ENCODE measurements around the gene KCNQ1OT1.

KCNQ1OT1 gene

DNA sequence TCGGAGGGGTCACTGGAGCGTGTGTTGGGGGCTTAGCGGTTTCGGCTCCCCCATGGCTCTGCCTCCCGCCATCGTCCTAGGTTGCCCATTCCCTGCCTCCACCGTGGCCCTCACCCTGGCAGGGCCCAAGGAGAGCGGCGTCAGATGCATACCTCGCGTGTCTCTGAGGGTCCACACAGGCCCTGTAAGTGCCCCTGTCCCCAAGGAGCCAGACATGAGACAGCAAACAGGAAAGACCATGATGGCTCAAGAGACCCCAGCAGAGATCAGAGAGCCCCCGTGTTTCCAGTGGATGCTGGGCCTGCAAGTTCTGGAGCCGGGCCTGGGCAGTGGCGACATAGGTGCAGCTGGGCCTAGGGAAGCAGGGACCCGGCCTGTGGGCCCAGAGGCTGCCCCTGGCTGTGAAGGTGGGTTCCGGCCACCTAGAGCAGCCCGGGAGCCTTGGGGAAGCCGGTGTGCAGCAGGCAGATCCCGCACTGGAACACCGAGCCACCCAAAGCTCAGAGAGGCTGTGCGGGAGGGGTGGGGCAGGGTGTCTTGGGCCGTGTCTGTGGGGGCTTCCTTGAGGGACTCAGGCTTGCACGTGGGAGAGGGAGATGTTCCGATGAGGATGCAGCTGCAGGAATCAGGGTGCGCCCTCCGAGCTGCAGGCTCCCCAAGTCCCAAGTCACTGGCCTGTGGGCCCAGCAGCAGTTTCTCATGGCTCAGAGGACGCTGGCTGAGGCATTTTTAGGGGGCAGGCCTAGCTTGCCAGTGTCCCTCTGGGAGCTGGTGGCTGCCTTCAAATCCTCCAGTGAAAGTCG, 126.4 kb downstream of the KCNQ1OT1 start:
- no peak for DNase-seq (ENCODE audit: low read depth, low spot score)

DNA sequence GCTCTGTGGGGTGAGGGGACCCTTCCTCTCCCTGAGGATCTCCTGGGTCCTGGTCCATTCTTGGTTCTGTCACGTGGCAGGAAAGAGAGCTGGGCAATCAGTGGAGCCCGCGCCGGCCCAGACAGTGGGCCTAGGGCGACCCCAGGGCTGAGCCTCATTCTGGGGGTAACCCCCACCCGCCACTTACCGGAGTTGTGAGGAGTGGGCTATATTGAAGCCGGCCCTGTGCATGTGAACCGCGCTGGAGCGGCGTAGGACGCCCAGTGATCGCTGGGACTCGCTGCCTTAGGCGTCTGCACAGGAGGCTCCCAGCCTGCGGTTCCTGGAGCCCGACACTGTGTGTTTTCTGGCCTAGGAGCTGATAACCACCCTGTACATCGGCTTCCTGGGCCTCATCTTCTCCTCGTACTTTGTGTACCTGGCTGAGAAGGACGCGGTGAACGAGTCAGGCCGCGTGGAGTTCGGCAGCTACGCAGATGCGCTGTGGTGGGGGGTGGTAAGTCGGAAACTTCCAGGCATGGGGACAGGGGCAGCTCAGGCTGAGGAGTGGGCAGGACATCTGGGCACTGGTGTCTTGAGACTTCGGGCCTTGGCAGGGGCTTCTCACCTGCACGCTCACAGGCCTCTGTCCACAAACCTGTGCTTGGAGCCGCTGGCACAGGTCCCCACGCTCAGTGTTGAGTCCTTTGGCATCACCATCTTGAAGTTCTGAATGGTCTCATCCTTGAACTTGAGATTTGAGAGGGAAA, 127.1 kb downstream of the KCNQ1OT1 start:
- no peak for DNase-seq (ENCODE audit: low read depth, low spot score)

DNA sequence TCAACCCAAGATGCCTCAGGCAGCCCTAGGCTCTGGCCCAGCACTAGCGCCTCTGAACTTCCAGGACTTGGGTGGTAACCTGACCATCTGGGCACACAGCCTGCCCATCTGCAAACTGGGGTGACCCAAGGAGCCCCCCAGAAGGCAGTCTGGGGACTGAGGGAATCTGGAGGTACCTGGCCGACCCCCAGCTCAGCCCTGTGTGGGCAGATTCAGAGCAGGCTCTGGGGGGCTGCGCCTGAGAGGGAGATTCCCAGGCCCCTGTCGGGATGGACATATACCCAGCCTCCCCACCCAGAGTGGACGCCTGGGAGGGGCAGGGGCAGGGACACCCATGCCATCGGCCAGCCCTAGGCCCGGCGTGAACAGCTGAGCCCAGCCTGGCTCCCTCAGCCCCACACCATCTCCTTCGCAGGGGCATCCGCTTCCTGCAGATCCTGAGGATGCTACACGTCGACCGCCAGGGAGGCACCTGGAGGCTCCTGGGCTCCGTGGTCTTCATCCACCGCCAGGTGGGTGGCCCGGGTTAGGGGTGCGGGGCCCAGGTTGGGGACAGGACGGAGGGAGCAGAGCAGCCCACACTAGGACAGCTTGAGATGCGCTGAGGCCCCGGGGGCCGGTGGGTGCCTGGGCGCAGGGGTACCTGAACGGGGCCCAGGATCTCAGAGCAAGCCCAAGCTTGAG, 128.1 kb downstream of the KCNQ1OT1 start:
- no peak for DNase-seq (ENCODE audit: low read depth, low spot score)

DNA sequence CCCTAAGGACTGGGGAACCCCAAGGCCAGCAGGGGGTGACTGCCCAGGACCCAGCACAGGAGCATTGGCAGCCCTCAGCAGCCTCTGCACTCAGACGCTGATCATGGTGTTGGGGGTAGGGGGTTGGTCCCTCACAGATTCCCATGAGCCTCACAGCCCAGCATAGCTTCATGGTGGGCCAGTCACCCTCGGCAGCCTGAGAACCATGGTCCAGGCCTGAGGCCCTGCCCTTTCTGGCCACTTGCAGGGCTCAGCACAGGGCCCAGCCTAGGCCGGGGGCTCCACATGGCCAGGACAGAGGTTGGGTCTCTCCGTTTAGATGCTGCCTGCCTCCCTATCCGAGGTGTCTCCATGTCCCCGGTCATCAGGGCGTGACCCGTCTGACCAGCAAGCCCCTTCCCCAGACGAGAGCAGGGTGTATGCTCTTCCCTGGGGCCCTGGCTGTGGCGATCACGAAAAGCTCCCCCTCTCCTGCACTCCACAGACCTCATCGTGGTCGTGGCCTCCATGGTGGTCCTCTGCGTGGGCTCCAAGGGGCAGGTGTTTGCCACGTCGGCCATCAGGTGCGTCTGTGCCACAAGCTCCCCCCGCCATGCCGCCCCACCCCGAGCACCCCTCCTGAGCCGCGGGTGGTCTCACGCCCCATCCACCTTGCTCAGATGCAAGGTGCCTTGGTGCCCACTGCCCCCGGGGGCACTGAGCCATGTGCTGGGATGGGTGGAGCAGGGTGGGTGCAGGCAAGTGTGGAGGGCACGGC, 128.8 kb downstream of the KCNQ1OT1 start:
- DNase-seq (ENCODE audit: low read depth, low spot score): no peak

DNA sequence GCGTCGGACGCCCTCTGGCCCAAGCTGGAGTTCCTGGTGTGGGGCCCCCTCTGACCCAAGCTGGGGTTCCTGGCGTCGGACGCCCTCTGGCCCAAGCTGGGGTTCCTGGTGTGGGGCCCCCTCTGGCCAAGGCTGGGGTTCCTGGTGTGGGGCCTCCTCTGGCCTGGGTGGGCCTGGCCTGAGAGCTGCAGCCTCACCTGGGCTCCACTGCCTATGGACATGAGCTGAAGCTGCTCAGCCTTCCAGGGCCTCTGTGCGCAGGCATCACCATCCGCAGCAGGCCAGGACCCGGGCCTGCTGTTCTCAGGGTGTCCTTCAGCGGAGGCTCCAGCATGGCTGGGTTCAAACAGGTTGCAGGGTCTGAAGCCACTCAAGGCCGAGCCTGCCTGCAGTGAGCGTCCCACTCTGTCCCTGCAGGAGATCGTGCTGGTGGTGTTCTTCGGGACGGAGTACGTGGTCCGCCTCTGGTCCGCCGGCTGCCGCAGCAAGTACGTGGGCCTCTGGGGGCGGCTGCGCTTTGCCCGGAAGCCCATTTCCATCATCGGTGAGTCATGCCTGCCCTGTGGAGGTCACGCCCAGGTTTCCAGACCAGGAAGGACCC, 129.5 kb downstream of the KCNQ1OT1 start:
- DNase-seq (ENCODE audit: low read depth, low spot score): no peak

DNA sequence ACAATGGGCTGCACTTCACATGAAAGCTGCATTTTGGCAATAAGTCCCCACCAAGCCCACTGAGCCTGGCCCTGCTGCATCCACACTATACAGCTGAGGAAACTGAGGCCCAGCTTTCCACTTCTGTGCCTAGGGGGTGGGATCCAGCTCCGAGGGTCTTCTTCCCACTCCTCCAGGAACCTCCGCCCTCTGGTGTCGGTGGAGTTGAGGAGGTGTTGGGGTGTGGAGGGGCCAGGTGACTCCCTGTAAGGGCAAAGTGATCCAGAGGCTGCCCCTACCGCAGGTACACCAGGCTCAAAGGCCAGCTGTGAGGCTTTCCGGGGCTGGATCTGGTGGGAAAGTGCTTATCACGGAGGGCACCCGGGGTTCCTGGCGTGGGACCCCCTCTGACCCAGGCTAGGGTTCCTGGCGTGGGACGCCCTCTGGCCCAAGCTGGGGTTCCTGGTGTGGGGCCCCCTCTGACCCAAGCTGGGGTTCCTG, 130.0 kb downstream of the KCNQ1OT1 start:
- no peak for DNase-seq (ENCODE audit: low read depth, low spot score)

DNA sequence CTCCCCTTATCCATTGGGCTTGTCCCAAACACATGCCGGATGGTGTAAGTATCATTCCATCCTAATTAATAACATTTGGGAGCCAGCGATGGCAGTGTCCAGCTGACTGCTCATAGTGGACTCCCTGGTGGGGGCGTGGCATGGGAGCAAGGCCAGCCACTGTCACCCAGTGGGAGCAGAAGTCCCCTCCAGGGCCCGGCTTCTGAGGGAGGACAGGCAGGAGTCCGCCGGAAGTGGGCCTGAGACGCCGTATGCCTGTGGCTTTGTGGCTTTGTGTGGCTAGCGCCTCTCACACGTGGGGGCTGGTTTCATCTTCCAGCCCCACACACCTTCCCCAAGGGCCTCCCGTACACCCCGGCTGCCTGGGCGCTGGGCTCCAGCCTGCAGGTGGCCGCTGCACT, 130.5 kb downstream of the KCNQ1OT1 start:
- no peak for DNase-seq (ENCODE audit: low read depth, low spot score)

DNA sequence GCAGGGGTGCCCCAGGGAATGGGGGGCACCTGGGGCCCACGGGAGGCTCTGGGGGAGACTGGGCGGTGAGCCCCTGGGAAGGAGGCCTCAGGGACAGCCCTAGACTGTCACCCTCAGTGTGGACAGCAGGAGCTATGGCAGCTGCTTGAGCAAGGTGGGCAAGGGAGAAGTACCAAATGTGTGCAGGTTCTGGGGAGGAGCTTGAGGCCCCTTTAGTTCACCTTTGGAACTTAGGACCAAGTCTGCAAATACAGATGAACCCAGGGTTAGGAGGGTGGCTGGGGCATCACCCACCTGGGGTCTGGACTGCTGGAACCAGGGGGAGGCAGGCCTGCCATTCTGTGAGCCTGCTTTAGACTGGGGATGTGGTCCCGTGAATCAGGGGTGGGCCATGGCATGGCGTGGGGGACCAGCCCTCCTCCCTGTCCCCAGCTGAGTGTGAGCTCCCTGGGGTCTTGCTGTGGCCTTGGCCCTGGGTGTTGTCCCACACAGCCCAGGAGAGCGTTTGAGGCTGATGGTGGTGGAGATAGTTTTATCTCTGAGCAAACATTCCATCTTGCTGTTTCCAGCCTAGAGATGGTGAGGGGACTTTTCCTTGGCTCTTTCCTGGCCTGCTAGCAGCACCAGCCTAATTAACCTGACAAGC, 132.6 kb downstream of the KCNQ1OT1 start:
- DNase-seq (ENCODE audit: low read depth, low spot score): no peak

GRCh38 chr11:2566223-2567025, 133.4 kb downstream of the KCNQ1OT1 start:
- no peak for DNase-seq (ENCODE audit: low read depth, low spot score)

DNA sequence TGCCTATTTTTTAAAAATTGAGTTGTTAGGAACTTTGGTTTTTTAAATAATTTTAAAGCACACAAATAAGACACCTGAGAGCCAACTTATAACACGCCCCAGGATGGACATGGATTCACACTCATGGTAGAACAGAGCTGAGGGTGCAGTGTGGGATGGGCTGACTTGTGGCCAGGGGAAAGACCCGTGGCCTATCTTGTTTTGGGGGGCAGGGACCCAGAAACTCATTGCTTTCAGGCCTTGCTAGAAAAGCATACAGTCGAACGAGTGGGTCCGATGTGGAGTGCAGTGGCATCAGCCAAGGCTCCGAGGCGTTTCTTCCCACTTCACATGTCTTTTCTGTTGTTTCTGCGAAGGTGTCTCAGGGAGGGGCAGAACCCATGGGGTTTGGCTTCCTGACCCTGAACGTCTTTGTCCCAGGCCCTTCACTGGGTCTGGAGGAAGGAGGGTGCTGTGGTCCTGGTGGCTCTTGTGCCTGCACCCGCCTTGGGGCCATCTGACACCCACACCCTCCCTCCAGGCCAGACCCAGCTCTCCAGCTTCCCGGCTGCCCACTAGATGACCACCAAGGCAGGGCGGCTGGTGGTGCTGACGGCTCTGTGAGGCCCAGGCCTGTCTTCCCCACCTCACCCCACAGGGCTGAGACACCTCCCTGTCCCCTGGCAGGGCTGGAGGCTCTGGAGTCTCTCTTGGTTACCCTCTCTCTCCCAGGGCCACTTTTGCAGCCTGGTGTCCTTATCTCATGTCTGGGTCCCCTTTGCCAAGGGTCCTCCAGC, 134.2 kb downstream of the KCNQ1OT1 start:
- DNase-seq (ENCODE audit: low read depth, low spot score): no peak

DNA sequence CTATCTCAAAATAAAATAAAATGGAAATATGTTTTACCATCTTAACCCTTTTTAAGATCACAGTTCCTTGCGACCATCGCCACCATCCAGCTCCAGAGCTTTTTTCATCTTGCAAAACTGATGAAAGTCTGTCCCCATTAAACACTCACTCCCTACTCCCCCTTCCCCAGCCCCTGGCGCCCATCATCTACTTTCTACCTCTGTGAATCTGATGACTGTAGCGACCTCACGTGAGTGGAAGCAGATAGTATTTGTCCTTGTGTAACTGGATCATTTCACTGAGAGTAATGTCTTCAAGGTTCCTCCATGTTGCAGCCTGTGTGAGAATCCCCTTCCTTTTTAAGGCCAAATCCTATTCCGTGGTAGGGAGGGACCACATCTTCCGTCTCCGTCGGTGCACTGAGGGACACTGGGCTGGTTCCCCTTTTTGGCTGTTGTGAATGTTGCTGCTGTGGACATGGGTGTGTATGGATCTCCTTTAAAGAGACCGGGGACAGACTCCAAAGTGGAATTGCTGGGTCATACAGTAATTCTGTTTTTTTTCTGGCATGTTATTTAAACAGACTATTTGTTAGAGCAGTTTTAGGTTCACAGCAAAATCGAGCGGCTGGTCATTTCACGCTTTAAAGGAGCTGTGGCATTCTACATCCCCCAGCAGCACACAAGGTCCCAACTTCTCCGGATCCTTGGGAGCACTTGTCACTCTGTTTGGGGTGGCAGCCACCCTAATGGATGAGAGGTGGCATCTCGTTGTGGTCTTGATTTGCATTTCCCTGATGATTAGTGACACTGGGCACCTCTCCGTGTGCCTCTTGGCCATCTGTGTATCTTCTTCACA, 135.0 kb downstream of the KCNQ1OT1 start:
- no peak for DNase-seq (ENCODE audit: low read depth, low spot score)

GRCh38 chr11:2564008-2564530, 135.7 kb downstream of the KCNQ1OT1 start:
- no peak for DNase-seq (ENCODE audit: low read depth, low spot score)

GRCh38 chr11:2563213-2564007, 136.4 kb downstream of the KCNQ1OT1 start:
- no peak for DNase-seq (ENCODE audit: low read depth, low spot score)

DNA sequence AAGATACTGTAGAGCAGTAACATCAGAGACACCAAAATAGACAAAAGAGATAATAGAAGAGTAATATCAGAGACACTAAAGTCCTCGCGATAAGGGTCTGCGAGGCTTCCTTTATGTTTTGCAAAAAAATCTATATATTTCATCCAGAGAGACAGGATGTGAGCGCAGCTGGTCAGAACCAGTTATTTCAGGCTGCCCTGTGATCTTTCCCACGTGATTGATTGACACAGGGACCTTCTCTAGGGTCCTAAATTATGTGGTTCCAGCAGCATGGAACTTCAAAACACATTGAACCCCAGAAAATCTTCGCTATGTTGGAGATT, 136.9 kb downstream of the KCNQ1OT1 start:
- no peak for DNase-seq (ENCODE audit: low read depth, low spot score)

DNA sequence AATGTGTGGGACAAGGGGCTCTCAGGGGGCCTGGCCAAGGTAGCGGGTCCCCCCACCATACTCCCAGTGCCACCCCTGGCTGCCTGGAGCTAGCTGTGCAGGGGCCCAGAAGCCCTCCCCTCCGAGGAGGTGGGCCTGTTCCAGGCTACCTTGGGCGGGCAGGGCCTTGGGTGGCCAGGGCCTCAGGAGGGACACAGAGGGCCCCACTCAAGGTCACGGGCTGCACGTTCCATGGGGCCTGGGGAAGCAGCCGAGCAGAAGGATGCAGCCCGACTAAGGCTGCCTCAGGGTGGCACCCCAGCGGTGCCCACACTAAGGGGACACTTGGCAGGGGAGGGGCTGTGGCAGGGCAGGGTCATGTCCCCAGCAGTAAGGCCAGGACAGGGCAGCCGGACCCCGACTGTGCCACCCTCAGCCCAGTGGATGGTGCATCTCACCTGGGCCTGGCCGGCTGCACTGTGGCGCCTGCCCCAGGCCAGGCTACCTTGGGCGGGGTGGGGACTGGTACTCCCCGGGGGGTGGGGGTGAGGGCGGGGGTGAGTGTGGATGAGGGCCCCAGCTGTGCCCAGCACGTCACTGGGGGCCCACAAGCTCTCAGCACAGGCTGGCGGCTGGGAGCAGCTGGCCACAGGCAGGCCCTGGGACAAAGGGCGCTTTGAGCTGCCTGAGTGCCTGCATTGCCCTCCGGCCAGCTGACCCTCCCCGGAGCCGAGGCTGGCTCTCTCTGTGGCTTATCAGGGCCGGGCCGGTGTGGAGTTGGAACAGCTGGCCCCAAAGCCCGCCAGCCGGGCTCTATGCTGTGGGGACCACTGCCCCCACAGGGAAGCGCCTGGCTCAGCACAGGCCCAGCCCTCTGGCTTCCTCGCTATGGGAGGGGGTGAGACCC, 137.9 kb downstream of the KCNQ1OT1 start:
- DNase-seq (ENCODE audit: low read depth, low spot score): no peak
